ENCODE data around the gene DHRSX.

Gene DHRSX

GRCh38 chrX:2516623-2517022, 15.8 kb upstream of the DHRSX start:
- H3K36me3 ChIP-seq, result no peaks in the 10 kb centered on the region
- H3K4me1 ChIP-seq (ENCODE audit: control insufficient read depth in 1 of 2, insufficient read depth in 1 of 2, low read depth in 1 of 2, low read length in 1 of 2), result no peaks in the 10 kb centered on the region
- no peak overlapping the region for H3K27ac ChIP-seq
- H3K9me3 ChIP-seq, result no peaks in the 10 kb centered on the region
- H3K27me3 ChIP-seq, result peaks cover 7% of the 10 kb centered on the region
- TF ChIP-seq CTCF (IDR thresholded peaks at IDR 0.05), result no peak
- H3K4me3 ChIP-seq (ENCODE audit: low read depth in 1 of 2, low read length in 1 of 2), result no peak overlapping the region

DNA sequence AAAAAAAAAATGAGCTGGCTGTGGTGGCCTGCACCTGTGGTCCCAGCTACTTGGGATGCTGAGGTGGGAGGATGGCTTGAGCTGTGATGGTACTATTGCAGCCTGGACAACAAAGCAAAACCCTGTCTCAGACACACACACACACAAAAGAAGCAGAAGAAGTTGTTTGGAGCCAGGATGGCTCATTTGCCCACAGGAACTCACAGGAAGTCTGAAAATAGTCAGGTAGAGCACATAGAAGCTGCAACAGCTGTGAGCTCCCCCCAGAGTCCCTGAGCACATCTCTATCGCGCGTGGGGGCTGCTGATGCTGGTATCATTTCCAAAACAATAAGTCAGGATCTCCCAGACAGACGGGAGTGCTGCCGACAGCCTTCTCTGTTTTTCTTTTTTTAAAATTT, 13.4 kb upstream of the DHRSX start:
- Histone ChIP-seq H3K4me3 (ENCODE audit: low read depth in 1 of 2, low read length in 1 of 2) (no peak overlapping the region), H3K36me3 (no peaks in the 10 kb centered on the region), H3K27ac (no peak overlapping the region), H3K27me3 (peaks cover 7% of the 10 kb centered on the region), H3K9me3 (no peaks in the 10 kb centered on the region), H3K4me1 (ENCODE audit: control insufficient read depth in 1 of 2, insufficient read depth in 1 of 2, low read depth in 1 of 2, low read length in 1 of 2) (no peaks in the 10 kb centered on the region)
- TF ChIP-seq CTCF (IDR thresholded peaks at IDR 0.05), result no peak

DNA sequence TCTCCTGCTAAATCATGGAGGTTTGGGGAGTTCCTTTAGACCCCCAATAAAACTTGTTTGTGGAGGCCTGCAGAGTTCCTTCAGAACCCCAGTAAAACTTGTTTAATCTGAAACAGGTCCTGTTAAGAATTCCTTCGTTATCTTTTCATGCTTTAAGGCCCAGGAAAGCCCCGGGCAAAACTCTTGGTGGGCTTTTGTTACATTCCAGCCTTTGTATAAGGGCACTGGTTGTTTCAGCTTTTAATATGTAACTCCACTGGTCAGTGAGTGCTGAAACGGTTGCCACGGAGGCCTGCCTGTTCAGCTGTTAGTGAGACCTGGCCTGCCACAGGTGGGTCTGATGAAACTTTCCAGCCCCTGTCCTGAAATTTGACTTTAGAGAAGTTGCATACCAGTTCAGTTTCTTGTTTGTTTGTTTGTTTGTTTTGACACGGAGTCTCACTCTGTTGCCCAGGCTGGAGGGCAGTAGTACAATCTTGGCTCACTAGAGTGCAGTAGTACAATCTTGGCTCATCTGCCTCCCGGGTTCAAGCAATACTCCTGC, 12.4 kb upstream of the DHRSX start:
- H3K4me1 ChIP-seq (ENCODE audit: control insufficient read depth in 1 of 2, insufficient read depth in 1 of 2, low read depth in 1 of 2, low read length in 1 of 2), result no peaks in the 10 kb centered on the region
- no peaks in the 10 kb centered on the region for H3K36me3 ChIP-seq
- no peak for TF ChIP-seq CTCF (IDR thresholded peaks at IDR 0.05)
- H3K4me3 ChIP-seq (ENCODE audit: low read depth in 1 of 2, low read length in 1 of 2), result no peak overlapping the region
- peaks cover 7% of the 10 kb centered on the region for H3K27me3 ChIP-seq
- no peaks in the 10 kb centered on the region for H3K9me3 ChIP-seq
- H3K27ac ChIP-seq, result no peak overlapping the region

DNA sequence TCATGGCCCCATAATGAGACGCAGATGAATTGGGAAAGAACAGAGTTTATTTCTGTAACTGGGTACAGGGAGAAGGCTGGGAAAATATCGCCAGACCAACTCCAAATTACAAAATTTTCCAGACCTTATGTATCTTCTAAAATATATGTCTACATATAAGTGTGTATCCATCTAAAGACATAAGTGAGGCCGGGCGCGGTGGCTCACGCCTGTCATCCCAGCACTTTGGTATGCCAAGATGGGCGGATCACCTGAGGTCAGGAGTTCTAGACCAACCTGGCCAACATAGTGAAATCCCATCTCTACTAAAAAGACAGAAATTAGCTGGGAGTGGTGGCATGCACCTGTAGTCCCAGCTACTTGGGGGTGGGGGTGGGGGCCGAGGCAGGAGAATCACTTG, 11.7 kb upstream of the DHRSX start:
- no peak for TF ChIP-seq CTCF (IDR thresholded peaks at IDR 0.05)
- no peak overlapping the region for H3K4me3 ChIP-seq (ENCODE audit: low read depth in 1 of 2, low read length in 1 of 2)
- peaks cover 7% of the 10 kb centered on the region for H3K27me3 ChIP-seq
- no peaks in the 10 kb centered on the region for H3K9me3 ChIP-seq
- no peaks in the 10 kb centered on the region for H3K36me3 ChIP-seq
- H3K27ac ChIP-seq, result no peak overlapping the region
- H3K4me1 ChIP-seq (ENCODE audit: control insufficient read depth in 1 of 2, insufficient read depth in 1 of 2, low read depth in 1 of 2, low read length in 1 of 2), result no peaks in the 10 kb centered on the region

DNA sequence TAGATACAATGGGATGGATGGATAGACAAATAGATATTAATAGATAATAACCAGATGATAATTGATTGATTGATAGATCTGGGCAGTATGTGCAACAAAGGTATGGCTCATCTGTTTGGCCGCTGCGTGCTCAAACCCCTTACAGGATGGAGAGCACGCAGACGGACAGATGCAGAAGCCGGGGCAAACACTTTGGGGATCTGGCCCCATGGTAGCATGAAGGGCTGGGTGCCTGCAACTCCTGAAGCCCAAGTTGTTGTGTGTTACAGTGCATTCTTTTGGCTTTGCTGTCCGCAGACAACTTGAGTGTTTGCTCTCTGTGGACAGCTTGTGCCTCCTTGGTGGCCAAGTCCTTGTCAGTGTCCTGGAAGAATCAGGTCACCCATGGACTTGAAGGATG, 10.6 kb upstream of the DHRSX start:
- Histone ChIP-seq H3K27me3 (peaks cover 7% of the 10 kb centered on the region), H3K4me1 (ENCODE audit: control insufficient read depth in 1 of 2, insufficient read depth in 1 of 2, low read depth in 1 of 2, low read length in 1 of 2) (no peaks in the 10 kb centered on the region), H3K9me3 (no peaks in the 10 kb centered on the region), H3K27ac (no peak overlapping the region), H3K36me3 (no peaks in the 10 kb centered on the region), H3K4me3 (ENCODE audit: low read depth in 1 of 2, low read length in 1 of 2) (no peak overlapping the region)
- TF ChIP-seq CTCF (IDR thresholded peaks at IDR 0.05), result no peak
